H1 (cell line): ENCODE results near the gene CEND1.

Experiments used
- CEBPB ChIP-seq: IDR thresholded peaks from 2 replicates; pipeline ENCODE4 v1.6.1; 2012; ENCODE audit warnings: low read depth, low read length
- TF ChIP-seq, protein P1 (sequence below): IDR thresholded peaks from 2 replicates; pipeline ENCODE4 v1.6.1; 2011; ENCODE audit warnings: low read length, improper control_type of control experiment

DNA sequence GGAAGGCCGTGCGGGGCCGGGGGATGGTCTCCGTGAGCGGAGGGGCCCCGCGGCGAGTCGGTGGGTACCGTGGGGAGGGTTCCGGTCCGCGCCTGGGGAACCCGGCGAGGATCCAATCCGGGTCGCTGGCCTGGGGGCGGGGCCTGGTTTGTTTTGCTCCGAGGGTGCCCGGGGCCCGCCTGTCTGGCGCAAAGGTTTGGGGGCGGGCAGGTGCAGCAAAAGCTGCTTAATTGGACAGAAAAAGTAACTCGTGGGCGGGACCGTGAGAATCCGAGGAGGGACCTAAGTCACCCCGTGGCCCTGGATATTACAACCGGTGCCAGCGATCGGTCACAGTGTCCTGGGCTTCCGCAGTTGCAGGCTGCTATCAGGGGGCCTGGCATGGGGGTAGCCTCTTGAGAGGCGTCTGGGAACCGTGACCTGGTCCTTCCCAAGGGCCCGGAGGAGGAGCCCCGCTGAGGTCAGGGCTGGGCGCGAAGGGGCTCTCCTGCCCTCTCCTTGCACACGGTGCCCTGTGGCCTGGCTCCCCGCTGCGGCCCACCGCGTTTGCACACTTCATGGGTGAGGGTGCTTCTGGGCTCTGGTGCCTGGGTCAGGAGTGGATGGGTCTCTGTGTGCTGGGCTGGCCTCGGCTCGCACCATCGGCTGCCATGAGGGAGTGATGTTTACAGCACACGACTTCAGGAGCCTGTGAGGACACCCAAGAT lies 30.2 kb upstream of the CEND1 start:
- no peak for TF ChIP-seq CEBPB
- TF ChIP-seq, protein P1, sequence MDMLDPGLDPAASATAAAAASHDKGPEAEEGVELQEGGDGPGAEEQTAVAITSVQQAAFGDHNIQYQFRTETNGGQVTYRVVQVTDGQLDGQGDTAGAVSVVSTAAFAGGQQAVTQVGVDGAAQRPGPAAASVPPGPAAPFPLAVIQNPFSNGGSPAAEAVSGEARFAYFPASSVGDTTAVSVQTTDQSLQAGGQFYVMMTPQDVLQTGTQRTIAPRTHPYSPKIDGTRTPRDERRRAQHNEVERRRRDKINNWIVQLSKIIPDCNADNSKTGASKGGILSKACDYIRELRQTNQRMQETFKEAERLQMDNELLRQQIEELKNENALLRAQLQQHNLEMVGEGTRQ: no peak
